Smooth muscle cell (in vitro differentiated cells): ENCODE data around the gene KDM4E. TPM values are rescaled to one million over a fixed set of nuclear protein-coding genes. Genes with fewer than 3 reads are reported as not detected.

Source experiments
- DNase-seq: peaks from one replicate; lab custom pipeline; 2025; ENCODE audit not compliant: unreplicated experiment; lab: John Stamatoyannopoulos, UW
- H2AFZ ChIP-seq: fragments of 200-600 bp; sonication (generic); 2 replicates; pipeline ENCODE4 v1.6.0; 2016; ENCODE audit warnings: antibody characterized with exemption, low read depth, mild to moderate bottlenecking
- H3F3A ChIP-seq: fragments of 200-600 bp; sonication (generic); 2 replicates; pipeline ENCODE4 v1.6.0; 2017; ENCODE audit warnings: antibody characterized with exemption, low read depth
- H3K27ac ChIP-seq: fragments of 200-600 bp; sonication (generic); 2 replicates; pipeline ENCODE4 v1.5.1; 2016; ENCODE audit warnings: low read depth, mild to moderate bottlenecking
- H3K27me3 ChIP-seq: fragments of 200-600 bp; sonication (generic); 2 replicates; pipeline ENCODE4 v1.6.1; 2016; ENCODE audit warnings: low read depth, mild to moderate bottlenecking
- H3K36me3 ChIP-seq: fragments of 200-600 bp; sonication (generic); 2 replicates; pipeline ENCODE4 v1.5.1; 2016; ENCODE audit warnings: low read depth
- H3K4me1 ChIP-seq: fragments of 200-600 bp; sonication (generic); 2 replicates; pipeline ENCODE4 v1.5.1; 2016; ENCODE audit warnings: low read depth
- H3K4me2 ChIP-seq: fragments of 200-600 bp; sonication (generic); 2 replicates; pipeline ENCODE4 v1.6.0; 2016; ENCODE audit warnings: mild to moderate bottlenecking
- H3K4me3 ChIP-seq: fragments of 200-600 bp; sonication (generic); 2 replicates; pipeline ENCODE4 v1.5.1; 2016; ENCODE audit warnings: mild to moderate bottlenecking
- H3K79me2 ChIP-seq: fragments of 200-600 bp; sonication (generic); 2 replicates; pipeline ENCODE4 v1.6.0; 2016; ENCODE audit warnings: low read depth, mild to moderate bottlenecking
- H3K9ac ChIP-seq: fragments of 200-600 bp; sonication (generic); 2 replicates; pipeline ENCODE4 v1.6.0; 2016; ENCODE audit warnings: low read depth
- H3K9me3 ChIP-seq: fragments of 200-600 bp; sonication (generic); replicated peaks from 2 replicates; pipeline ENCODE4 v1.5.1; 2016; ENCODE audit warnings: low read depth
- H4K20me1 ChIP-seq: fragments of 200-600 bp; sonication (generic); 2 replicates; pipeline ENCODE4 v1.6.0; 2016; ENCODE audit warnings: low read depth
- WGBS: methylation state at CpG from one replicate; pipeline ENCODE4 v1.1.7; 2016; ENCODE audit warnings: low lambda C conversion rate; 5-methylcytosine and 5-hydroxymethylcytosine counted together
- polyA plus RNA-seq: library from polyadenylated mRNA; unstranded; fragments of >200 nt; fragmentation: Nextera tagmentation; extraction: Ambion mirVana; gene quantifications from 2 replicates; pipeline ENCODE4 v1.2.1, GENCODE V29; 2016
- total RNA-seq: library from RNA; depleted of rRNA; stranded (reverse); fragments of >200 nt; gene quantifications from 2 replicates; pipeline ENCODE4 v1.2.3, GENCODE V29; 2014
- TF ChIP-seq, protein P1 (sequence below): fragments of 200-600 bp; sonication (generic); IDR thresholded peaks from 2 replicates; pipeline ENCODE4 v1.5.1; 2017; ENCODE audit warnings: borderline replicate concordance, mild to moderate bottlenecking, antibody characterized with exemption; ENCODE audit not compliant: insufficient read depth, poor library complexity, severe bottlenecking

The KDM4E gene
- total RNA-seq, result not detected in 2 replicates
- not detected in 2 replicates for polyA plus RNA-seq

GRCh38 chr11:95024958-95025357 is at the start of gene KDM4E:
Gene KDM4E (plus strand): TSS chr11:95025258. CDS start chr11:95025558, 300 bp downstream.
- WGBS, result 91% methylated on average over 1 of the region's 1 CpG
- TF ChIP-seq, protein P1, sequence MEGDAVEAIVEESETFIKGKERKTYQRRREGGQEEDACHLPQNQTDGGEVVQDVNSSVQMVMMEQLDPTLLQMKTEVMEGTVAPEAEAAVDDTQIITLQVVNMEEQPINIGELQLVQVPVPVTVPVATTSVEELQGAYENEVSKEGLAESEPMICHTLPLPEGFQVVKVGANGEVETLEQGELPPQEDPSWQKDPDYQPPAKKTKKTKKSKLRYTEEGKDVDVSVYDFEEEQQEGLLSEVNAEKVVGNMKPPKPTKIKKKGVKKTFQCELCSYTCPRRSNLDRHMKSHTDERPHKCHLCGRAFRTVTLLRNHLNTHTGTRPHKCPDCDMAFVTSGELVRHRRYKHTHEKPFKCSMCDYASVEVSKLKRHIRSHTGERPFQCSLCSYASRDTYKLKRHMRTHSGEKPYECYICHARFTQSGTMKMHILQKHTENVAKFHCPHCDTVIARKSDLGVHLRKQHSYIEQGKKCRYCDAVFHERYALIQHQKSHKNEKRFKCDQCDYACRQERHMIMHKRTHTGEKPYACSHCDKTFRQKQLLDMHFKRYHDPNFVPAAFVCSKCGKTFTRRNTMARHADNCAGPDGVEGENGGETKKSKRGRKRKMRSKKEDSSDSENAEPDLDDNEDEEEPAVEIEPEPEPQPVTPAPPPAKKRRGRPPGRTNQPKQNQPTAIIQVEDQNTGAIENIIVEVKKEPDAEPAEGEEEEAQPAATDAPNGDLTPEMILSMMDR, result no peak

DNA sequence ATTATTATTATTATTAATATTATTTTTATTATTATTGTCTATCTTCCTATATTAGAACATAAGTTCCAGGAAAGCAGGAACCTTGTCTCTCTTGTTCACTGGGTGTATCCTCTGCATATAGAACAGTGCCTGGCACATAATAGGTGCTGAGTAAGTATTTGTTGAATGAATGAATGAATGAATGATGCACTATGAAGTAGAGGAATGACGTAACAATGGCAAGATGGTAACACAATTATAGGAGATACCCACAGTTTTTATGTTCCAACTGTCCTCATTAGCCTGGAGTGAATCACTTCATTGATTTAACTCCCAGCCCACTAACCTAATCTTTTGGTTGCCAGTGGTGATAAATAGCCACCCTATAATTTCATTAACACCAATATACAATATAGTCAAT is 49.5 kb upstream of the KDM4E start:
- H3K36me3 ChIP-seq, result peaks cover 11% of the 10 kb centered on the region
- H3K9ac ChIP-seq, result no peak overlapping the region
- no peaks in the 10 kb centered on the region for H4K20me1 ChIP-seq
- H3F3A ChIP-seq, result no peaks in the 10 kb centered on the region
- H3K4me2 ChIP-seq, result no peak overlapping the region
- no peaks in the 10 kb centered on the region for H3K27me3 ChIP-seq
- WGBS, result 92% methylated on average over 1 of the region's 1 CpG
- no peak overlapping the region for H2AFZ ChIP-seq
- DNase-seq, result no peak
- H3K9me3 ChIP-seq, result no peaks in the 10 kb centered on the region
- H3K4me1 ChIP-seq, result peaks cover 12% of the 10 kb centered on the region
- TF ChIP-seq, protein P1, result no peak
- H3K4me3 ChIP-seq, result no peak overlapping the region
- no peak overlapping the region for H3K27ac ChIP-seq
- H3K79me2 ChIP-seq, result peaks cover 22% of the 10 kb centered on the region

More at GRCh38 chr11:95024958-95025357, at the start of gene KDM4E:
- Histone ChIP-seq H3F3A (no peaks in the 10 kb centered on the region), H3K4me1 (no peaks in the 10 kb centered on the region), H3K79me2 (no peaks in the 10 kb centered on the region), H2AFZ (no peak within 1 kb of the TSS), H3K4me3 (no peak within 1 kb of the TSS), H3K9ac (no peak within 1 kb of the TSS), H3K36me3 (no peaks in the 10 kb centered on the region), H3K9me3 (no peaks in the 10 kb centered on the region), H3K4me2 (no peak within 1 kb of the TSS), H3K27me3 (no peaks in the 10 kb centered on the region), H4K20me1 (no peaks in the 10 kb centered on the region), H3K27ac (no peak within 1 kb of the TSS)
- no peak for DNase-seq

DNA sequence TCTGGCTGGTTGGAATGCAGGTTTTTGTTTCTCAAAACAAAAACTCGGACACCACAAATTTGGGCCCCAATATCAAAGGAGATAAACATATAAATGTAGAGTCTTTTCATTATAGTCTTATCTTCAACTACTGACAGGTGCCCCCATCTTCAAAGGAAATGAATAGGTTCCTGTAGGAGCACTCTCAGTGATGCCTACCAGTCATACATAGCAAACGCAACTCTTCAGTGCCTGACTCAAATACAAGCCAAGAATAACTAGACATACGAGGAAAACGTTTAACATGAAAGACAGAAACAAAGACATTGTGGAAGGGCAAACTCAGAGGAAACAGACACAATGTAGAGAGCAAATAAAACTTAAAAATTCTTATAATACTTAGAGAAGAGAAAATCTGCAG is 37.7 kb upstream of the KDM4E start:
- TF ChIP-seq, protein P1, result no peak
- H3K4me3 ChIP-seq, result no peak overlapping the region
- peaks cover 36% of the 10 kb centered on the region for H3K27me3 ChIP-seq
- H3K36me3 ChIP-seq, result no peaks in the 10 kb centered on the region
- H3K4me1 ChIP-seq, result no peaks in the 10 kb centered on the region
- no peak overlapping the region for H3K4me2 ChIP-seq
- H3K79me2 ChIP-seq, result no peaks in the 10 kb centered on the region
- H4K20me1 ChIP-seq, result no peaks in the 10 kb centered on the region
- no peaks in the 10 kb centered on the region for H3F3A ChIP-seq
- H2AFZ ChIP-seq, result no peak overlapping the region
- no peaks in the 10 kb centered on the region for H3K9me3 ChIP-seq
- H3K27ac ChIP-seq, result no peak overlapping the region
- DNase-seq, result no peak
- no peak overlapping the region for H3K9ac ChIP-seq
- WGBS, result 91% methylated on average over 4 of the region's 4 CpGs

GRCh38 chr11:94988748-94989147 is 36.3 kb upstream of the KDM4E start:
- 90% methylated on average over 1 of the region's 1 CpG for WGBS
- Histone ChIP-seq H4K20me1 (no peaks in the 10 kb centered on the region), H3K9ac (no peak overlapping the region), H3K4me2 (no peak overlapping the region), H3K4me3 (no peak overlapping the region), H3K27ac (no peak overlapping the region), H3K27me3 (peaks cover 39% of the 10 kb centered on the region), H3K9me3 (no peaks in the 10 kb centered on the region), H3K36me3 (no peaks in the 10 kb centered on the region), H3K4me1 (peaks cover 5% of the 10 kb centered on the region), H3K79me2 (no peaks in the 10 kb centered on the region), H2AFZ (no peak overlapping the region), H3F3A (no peaks in the 10 kb centered on the region)
- DNase-seq, result no peak
- TF ChIP-seq, protein P1, result no peak
